HUES64 (cell line): ENCODE measurements around the gene TRPC1.
"Not testable (repeated sequence)": the region's sequence is repeated elsewhere in the genome, so short reads cannot be mapped to it uniquely, and the experiment has no call there.

ENCODE experiments used
- H3K27ac ChIP-seq: 2 replicates; pipeline ENCODE4 v1.7.0; 2013; ENCODE audit warnings: low read depth, low read length, inconsistent platforms
- H3K27me3 ChIP-seq: 2 replicates; pipeline ENCODE4 v1.6.1; 2013; ENCODE audit warnings: mild to moderate bottlenecking, low read length; ENCODE audit not compliant: insufficient read depth
- H3K36me3 ChIP-seq: 2 replicates; pipeline ENCODE4 v1.6.1; 2013; ENCODE audit warnings: mild to moderate bottlenecking, low read length; ENCODE audit not compliant: insufficient read depth
- H3K4me1 ChIP-seq: 2 replicates; pipeline ENCODE4 v1.6.1; 2013; ENCODE audit warnings: mild to moderate bottlenecking, low read length, moderate library complexity; ENCODE audit not compliant: insufficient read depth
- H3K4me3 ChIP-seq: 2 replicates; pipeline ENCODE4 v1.5.1; 2013; ENCODE audit warnings: mild to moderate bottlenecking, low read length, moderate library complexity
- H3K9ac ChIP-seq: 2 replicates; pipeline ENCODE4 v1.6.1; 2013; ENCODE audit warnings: mild to moderate bottlenecking, low read depth, low read length
- H3K9me3 ChIP-seq: 2 replicates; pipeline ENCODE4 v1.6.1; 2013; ENCODE audit warnings: low read depth, low read length; ENCODE audit not compliant: insufficient read depth
- WGBS: fragments of 150-250, 120-280 bp; methylation state at CpG from one replicate; pipeline ENCODE4 v1.1.7; 2013; ENCODE audit warnings: missing lambda C conversion rate; 5-methylcytosine and 5-hydroxymethylcytosine counted together

TRPC1 gene

GRCh38 chr3:142716102-142716501, 7.7 kb upstream of the TRPC1 start:
- 95% methylated on average over 3 of the region's 4 CpGs for WGBS

GRCh38 chr3:142723665-142723967, 218 bp upstream of the TRPC1 start:
- H3K36me3 ChIP-seq = no peaks in the 10 kb centered on the region
- no peaks in the 10 kb centered on the region for H3K27me3 ChIP-seq
- H3K27ac ChIP-seq = no peak overlapping the region
- H3K9ac ChIP-seq = peak overlapping the region; percentile 59; the same call in 1 of the 2 replicates
- H3K4me1 ChIP-seq = peaks cover 13% of the 10 kb centered on the region; the same call in 1 of the 2 replicates
- peak overlapping the region; percentile 95 for H3K4me3 ChIP-seq
- 4% methylated on average over 10 of the region's 10 CpGs for WGBS
- H3K9me3 ChIP-seq = no peaks in the 10 kb centered on the region

More at GRCh38 chr3:142716102-142716501, 7.7 kb upstream of the TRPC1 start:
- H3K36me3 ChIP-seq = peaks cover 3% of the 10 kb centered on the region; the same call in 1 of the 2 replicates
- no peaks in the 10 kb centered on the region for H3K4me1 ChIP-seq
- no peak overlapping the region for H3K9ac ChIP-seq
- no peaks in the 10 kb centered on the region for H3K9me3 ChIP-seq
- H3K27ac ChIP-seq = no peak overlapping the region
- H3K4me3 ChIP-seq = no peak overlapping the region
- H3K27me3 ChIP-seq = no peaks in the 10 kb centered on the region

- H3K9ac ChIP-seq = peak overlapping the region; percentile 90
- no peaks in the 10 kb centered on the region for H3K36me3 ChIP-seq
- WGBS = under 1% methylated on average over 34 of the region's 35 CpGs
- H3K27ac ChIP-seq = peak overlapping the region; percentile 87
- H3K4me1 ChIP-seq = peaks cover 13% of the 10 kb centered on the region; the same call in 1 of the 2 replicates
- peak overlapping the region; percentile 95 for H3K4me3 ChIP-seq
- no peaks in the 10 kb centered on the region for H3K9me3 ChIP-seq
- no peaks in the 10 kb centered on the region for H3K27me3 ChIP-seq
Measured at GRCh38 chr3:142724682-142725356, 985 bp downstream of the TRPC1 start.

- H3K4me1 ChIP-seq = peaks cover 13% of the 10 kb centered on the region; the same call in 1 of the 2 replicates
- no peaks in the 10 kb centered on the region for H3K36me3 ChIP-seq
- no peaks in the 10 kb centered on the region for H3K27me3 ChIP-seq
- peak overlapping the region; percentile 87; the same call in 1 of the 2 replicates for H3K27ac ChIP-seq
- H3K9me3 ChIP-seq = no peaks in the 10 kb centered on the region
- peak overlapping the region; percentile 90 for H3K9ac ChIP-seq
- WGBS = 49% methylated on average over 5 of the region's 5 CpGs
- peak overlapping the region; percentile 95 for H3K4me3 ChIP-seq
Measured at GRCh38 chr3:142725357-142725739, 1.5 kb downstream of the TRPC1 start.

GRCh38 chr3:142726017-142726416, 2.2 kb downstream of the TRPC1 start:
- Histone ChIP-seq H3K27ac (no peak overlapping the region), H3K9ac (no peak overlapping the region), H3K36me3 (no peaks in the 10 kb centered on the region), H3K4me3 (peak overlapping the region; percentile 95), H3K27me3 (no peaks in the 10 kb centered on the region), H3K9me3 (no peaks in the 10 kb centered on the region), H3K4me1 (peaks cover 13% of the 10 kb centered on the region; the same call in 1 of the 2 replicates)
- WGBS = 29% methylated on average over 1 of the region's 1 CpG

- 89% methylated on average over 3 of the region's 3 CpGs for WGBS
Measured at GRCh38 chr3:142732066-142732465, 8.2 kb downstream of the TRPC1 start.

GRCh38 chr3:142734834-142735233, 11.0 kb downstream of the TRPC1 start:
- H3K27ac ChIP-seq = no peak overlapping the region
- H3K4me3 ChIP-seq = no peak overlapping the region
- no peaks in the 10 kb centered on the region for H3K9me3 ChIP-seq
- H3K9ac ChIP-seq = no peak overlapping the region
- H3K27me3 ChIP-seq = no peaks in the 10 kb centered on the region
- no peaks in the 10 kb centered on the region for H3K36me3 ChIP-seq
- H3K4me1 ChIP-seq = peaks cover 19% of the 10 kb centered on the region
- 87% methylated on average over 1 of the region's 2 CpGs for WGBS

More at GRCh38 chr3:142732066-142732465, 8.2 kb downstream of the TRPC1 start:
- Histone ChIP-seq H3K9ac (no peak overlapping the region), H3K27me3 (no peaks in the 10 kb centered on the region), H3K4me3 (no peak overlapping the region), H3K27ac (no peak overlapping the region), H3K9me3 (no peaks in the 10 kb centered on the region), H3K4me1 (peaks cover 14% of the 10 kb centered on the region), H3K36me3 (no peaks in the 10 kb centered on the region)

- Histone ChIP-seq H3K27me3 (no peaks in the 10 kb centered on the region), H3K4me3 (no peak overlapping the region), H3K36me3 (no peaks in the 10 kb centered on the region), H3K9me3 (no peaks in the 10 kb centered on the region), H3K9ac (no peak overlapping the region), H3K27ac (no peak overlapping the region), H3K4me1 (peaks cover 22% of the 10 kb centered on the region)
Measured at GRCh38 chr3:142735462-142735861, 11.6 kb downstream of the TRPC1 start.

- H3K9me3 ChIP-seq = no peaks in the 10 kb centered on the region
- no peaks in the 10 kb centered on the region for H3K36me3 ChIP-seq
- peaks cover 12% of the 10 kb centered on the region; the same call in 1 of the 2 replicates for H3K4me1 ChIP-seq
- no peak overlapping the region for H3K27ac ChIP-seq
- H3K9ac ChIP-seq = no peak overlapping the region
- no peak overlapping the region for H3K4me3 ChIP-seq
- no peaks in the 10 kb centered on the region for H3K27me3 ChIP-seq
Measured at GRCh38 chr3:142738396-142738795, 14.6 kb downstream of the TRPC1 start.

- Histone ChIP-seq H3K27ac (no peak overlapping the region), H3K4me1 (no peaks in the 10 kb centered on the region), H3K27me3 (no peaks in the 10 kb centered on the region), H3K36me3 (peaks cover 27% of the 10 kb centered on the region), H3K4me3 (no peak overlapping the region), H3K9me3 (no peaks in the 10 kb centered on the region; the same call in 1 of the 2 replicates), H3K9ac (no peak overlapping the region)
- WGBS = 93% methylated on average over 6 of the region's 7 CpGs
Measured at GRCh38 chr3:142746646-142747045, 22.8 kb downstream of the TRPC1 start.

- not testable (repeated sequence) for H3K27ac ChIP-seq, H3K4me3 ChIP-seq, H3K9ac ChIP-seq, H3K27me3 ChIP-seq, H3K4me1 ChIP-seq, H3K9me3 ChIP-seq
- WGBS = 96% methylated on average over 4 of the region's 4 CpGs
- H3K36me3 ChIP-seq = peaks cover 27% of the 10 kb centered on the region
Measured at GRCh38 chr3:142750531-142750930, 26.7 kb downstream of the TRPC1 start.

- not testable (repeated sequence) for H3K27ac ChIP-seq, H3K4me1 ChIP-seq, H3K9me3 ChIP-seq, H3K9ac ChIP-seq, H3K27me3 ChIP-seq, H3K4me3 ChIP-seq
- H3K36me3 ChIP-seq = peaks cover 27% of the 10 kb centered on the region
- WGBS = 97% methylated on average over 4 of the region's 4 CpGs
Measured at GRCh38 chr3:142752605-142753004, 28.8 kb downstream of the TRPC1 start.
